K562 (cell line): ENCODE measurements around the gene PDZD2. TPM values are rescaled to one million over a fixed set of nuclear protein-coding genes. Genes with fewer than 3 reads are reported as not detected.

ENCODE experiments used
- CBX2 ChIP-seq: fragments of 200-600 bp; sonication (generic); IDR thresholded peaks from one replicate; pipeline ENCODE4 v1.6.1; 2012; ENCODE audit warnings: mild to moderate bottlenecking, low read length, inconsistent platforms; ENCODE audit not compliant: insufficient read depth, poor library complexity, severe bottlenecking
- CC2D1A ChIP-seq: fragments of 450-650 bp; IDR thresholded peaks from 2 replicates; pipeline ENCODE4 v1.6.1; 2017; ENCODE audit warnings: mild to moderate bottlenecking
- ID3 ChIP-seq, 2 experiments: fragments of 250-450 bp in 1 of 2; fragments of 450-650 bp in 1 of 2; sonication (Bioruptor Pico) in 1 of 2; IDR thresholded peaks; 2 replicates each; pipeline versions ENCODE4 v1.6.1 to v1.8.0; 2016 to 2021; ENCODE audit warnings: mild to moderate bottlenecking in 2 of 2, moderate library complexity in 2 of 2, missing compliant biosample characterization in 1 of 2, missing genetic modification characterization in 1 of 2
- KLF16 ChIP-seq: IDR thresholded peaks from 2 replicates; pipeline ENCODE4 v1.6.1; 2016; ENCODE audit warnings: antibody characterized with exemption
- MAZ ChIP-seq, 2 experiments: fragments of 450-650 bp in 1 of 2; sonication (generic) in 1 of 2; formaldehyde crosslinking; IDR thresholded peaks in 1 of 2; conservative IDR thresholded peaks in 1 of 2; 2 replicates each; pipeline versions ENCODE4 v1.4.0 to v1.5.0; 2020; ENCODE audit warnings: mild to moderate bottlenecking in 1 of 2, missing genetic modification reagents in 1 of 2
- MTA2 ChIP-seq: fragments of 450-650 bp; IDR thresholded peaks from 2 replicates; pipeline ENCODE4 v1.6.1; 2016; ENCODE audit warnings: low read depth
- PTBP1 ChIP-seq: fragments of 200-400 bp; formaldehyde crosslinking; IDR thresholded peaks from 2 replicates; pipeline ENCODE4 v1.6.1; 2017; ENCODE audit warnings: low read depth, low read length
- SLC30A9 ChIP-seq: fragments of 250-450 bp; sonication (Bioruptor Pico); IDR thresholded peaks from 2 replicates; pipeline ENCODE4 v1.8.0; 2022; ENCODE audit warnings: mild to moderate bottlenecking, moderate library complexity
- ZKSCAN3 ChIP-seq: fragments of 250-450 bp; sonication (Bioruptor Pico); IDR thresholded peaks from 2 replicates; pipeline ENCODE4 v1.4.0; 2020
- ZNF253 ChIP-seq: fragments of 250-450 bp; sonication (Bioruptor Pico); conservative IDR thresholded peaks from 2 replicates; pipeline ENCODE4 v1.6.1; 2021; ENCODE audit warnings: mild to moderate bottlenecking
- ZNF395 ChIP-seq: fragments of 200-800 bp; sonication (Bioruptor generic); IDR thresholded peaks from 2 replicates; pipeline ENCODE4 v1.6.1; 2017; ENCODE audit warnings: missing genetic modification characterization, missing compliant biosample characterization
- ZNF449 ChIP-seq: fragments of 250-450 bp; sonication (Bioruptor Pico); IDR thresholded peaks from 2 replicates; pipeline ENCODE4 v1.8.0; 2022; ENCODE audit warnings: moderate library complexity, mild to moderate bottlenecking, inconsistent platforms
- ZNF717 ChIP-seq: fragments of 250-450 bp; sonication (Bioruptor Pico); IDR thresholded peaks from 2 replicates; pipeline ENCODE4 v1.5.0; 2021
- polyA plus RNA-seq, 8 experiments: library from polyadenylated mRNA; depleted of rRNA in 4 of 8; stranded (reverse) in 5 of 8; unstranded in 3 of 8; fragments of >200 nt; fragmentation: Nextera tagmentation in 2 of 8; fragmentation: Illumina TruSeq in 1 of 8; extraction: Ambion mirVana in 2 of 8; extraction: Trizol in 1 of 8; gene quantifications; 2 replicates each; pipeline versions ENCODE4 v1.2.1 to v1.2.3, GENCODE V29; 2011 to 2014; ENCODE audit warnings: inconsistent platforms in 1 of 8, missing spikeins in 1 of 8
- total RNA-seq, 7 experiments: library from RNA; depleted of rRNA in 6 of 7; stranded (reverse); fragments of >200 nt in 6 of 7; fragmentation: Illumina TruSeq in 2 of 7; extraction: Trizol in 2 of 7; gene quantifications; 2 replicates each; pipeline versions ENCODE4 v1.2.1 to v1.2.3, GENCODE V29; 2011 to 2021; ENCODE audit warnings: low replicate concordance in 1 of 7

PDZD2 gene
- total and polyA plus RNA-seq, 9 of the 15 experiments (the other 6 are each of a cell fraction or from before 2014, with no cell fraction given): 0.02 to 0.08 (median 0.04) TPM; not detected in 6

GRCh38 chr5:31783086-31783645, 144.2 kb downstream of the PDZD2 start (continued):
- no peak for TF ChIP-seq MAZ (CRISPR knock-in tag; conservative IDR thresholded peaks at IDR 0.05 in 1 of 2, IDR thresholded peaks at IDR 0.05 in 1 of 2)
- TF ChIP-seq ZNF717 (CRISPR knock-in tag): no peak
- no peak for TF ChIP-seq KLF16
- TF ChIP-seq PTBP1: no peak
- no peak for TF ChIP-seq ID3 (CRISPR knock-in tag; IDR thresholded peaks at IDR 0.05)
- no peak for TF ChIP-seq ID3 (tag; IDR thresholded peaks at IDR 0.05)
- no peak for TF ChIP-seq ZNF253 (CRISPR knock-in tag)
- no peak for TF ChIP-seq CC2D1A
- TF ChIP-seq ZKSCAN3 (CRISPR knock-in tag): no peak
- TF ChIP-seq CBX2: no peak
- no peak for TF ChIP-seq MTA2
- TF ChIP-seq ZNF449 (CRISPR knock-in tag): no peak
- TF ChIP-seq SLC30A9 (CRISPR knock-in tag): no peak
- TF ChIP-seq ZNF395 (CRISPR knock-in tag): no peak
